Body of pancreas (tissue), 4 donors: Measurements from ENCODE around the gene IL4I1. TPM values are rescaled to one million over a fixed set of nuclear protein-coding genes. Genes with fewer than 3 reads are reported as not detected.

Source experiments
- ATAC-seq: fragments of 150-250 bp; one replicate; pipeline ENCODE4 v1.9.1; 2016
- DNase-seq, 4 donors: peaks; one replicate each; pipeline ENCODE4 v3.0.0-alpha.2; 2019
- H3K27ac ChIP-seq, 4 donors: fragments of 200-600 bp; sonication (generic); 1 replicate in 3 of 4; 2 replicates in 1 of 4; pipeline versions ENCODE4 v1.5.1 to v1.6.1; 2016 to 2019; ENCODE audit warnings: mild to moderate bottlenecking in 1 of 4, mixed read lengths in 1 of 4, moderate library complexity in 1 of 4
- H3K27me3 ChIP-seq, 2 donors: fragments of 200-600 bp; sonication (generic); one replicate each; pipeline ENCODE4 v1.6.0; 2016; ENCODE audit warnings: mild to moderate bottlenecking in 1 of 2
- H3K36me3 ChIP-seq, 2 donors: fragments of 200-600 bp; sonication (generic); replicated peaks in 1 of 2; 2 replicates each; pipeline ENCODE4 v1.5.1; 2016; ENCODE audit warnings: low read depth in 2 of 2; ENCODE audit not compliant: insufficient read depth in 1 of 2
- H3K4me1 ChIP-seq: fragments of 200-600 bp; sonication (generic); one replicate; pipeline ENCODE4 v1.6.0; 2016
- H3K4me3 ChIP-seq, 2 donors: fragments of 200-600 bp; sonication (generic); 1 replicate in 1 of 2; 2 replicates in 1 of 2; pipeline ENCODE4 v1.5.1; 2016 to 2019
- H3K9me3 ChIP-seq, 3 donors: fragments of 200-600 bp; sonication (generic); 1 replicate in 2 of 3; 2 replicates in 1 of 3; pipeline ENCODE4 v1.5.1; 2016
- POLR2A ChIP-seq, 3 donors: fragments of 450-650 bp; IDR thresholded peaks; one replicate each; pipeline ENCODE4 v1.6.1; 2016; ENCODE audit warnings: antibody characterized with exemption in 3 of 3, mild to moderate bottlenecking in 2 of 3
- WGBS, 2 donors: methylation state at CpG; one replicate each; pipeline ENCODE4 v1.1.5; 2017; 5-methylcytosine and 5-hydroxymethylcytosine counted together
- intact Hi-C: fragments of 100-400 bp; cut with DNase I; formaldehyde crosslinking; loops from one replicate; pipeline ENCODE4 v1.15.1; 2023
- total RNA-seq, 2 donors: library from RNA; depleted of rRNA; stranded (reverse); fragments of >200 nt; gene quantifications; one replicate each; pipeline ENCODE4 v1.1.0, GENCODE V29; 2016
- TF ChIP-seq, protein P1 (sequence below), 7 experiments: fragments of 450-650 bp in 4 of 7; fragments of 200-600 bp in 3 of 7; sonication (generic) in 3 of 7; IDR thresholded peaks; one replicate each; pipeline ENCODE4 v1.5.1; 2016 to 2019; ENCODE audit warnings: antibody characterized with exemption in 7 of 7

Gene IL4I1
- total RNA-seq, 2 donors from 2014 or later = 0.52 TPM; not detected in 1

DNA sequence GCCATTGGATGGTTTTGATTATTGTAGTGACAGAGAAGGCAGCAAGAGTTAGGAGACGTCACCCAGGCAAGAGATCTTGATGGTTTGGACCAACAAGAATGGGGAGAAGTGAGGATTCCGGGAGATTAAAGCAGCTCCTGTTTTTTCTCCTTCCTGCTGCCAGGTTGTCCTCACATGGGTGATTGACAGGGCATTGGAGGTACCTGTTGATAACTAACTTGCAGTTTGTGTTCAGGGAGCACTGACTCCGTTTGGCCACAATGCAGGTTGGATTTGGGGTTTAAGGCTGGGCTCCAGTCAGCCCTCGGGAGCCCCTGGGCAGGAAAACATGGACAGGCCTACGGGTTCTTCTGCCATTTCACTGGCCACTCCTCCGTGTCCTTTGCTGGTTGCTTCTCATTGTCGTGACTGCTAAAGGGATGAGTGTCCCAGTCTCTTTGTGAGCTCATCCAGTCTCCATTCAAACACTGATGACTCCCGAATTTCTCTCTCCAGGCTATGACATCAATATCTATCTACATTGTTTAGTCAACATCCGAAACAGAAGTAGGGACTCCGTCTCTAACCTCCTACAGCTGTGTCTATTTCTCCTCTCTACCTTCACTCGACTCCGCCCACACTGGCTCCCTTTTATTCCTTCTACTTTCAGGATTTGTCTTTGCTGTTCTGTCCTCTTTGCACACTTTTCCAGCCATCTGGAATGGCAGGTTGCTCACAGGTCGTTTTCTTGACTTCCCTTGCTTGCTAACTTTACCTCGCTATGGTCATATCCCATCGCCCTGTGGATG, 47.1 kb downstream of the IL4I1 start:
- no peaks in the 10 kb centered on the region for H3K36me3 ChIP-seq
- H3K4me3 ChIP-seq = no peak overlapping the region
- WGBS, 2 donors = 85 to 87% methylated on average over 14 to 15 of the region's 15 CpGs
- H3K27ac ChIP-seq = peak overlapping the region in 3 of 4 donors; percentile 99
- peaks cover 36% of the 10 kb centered on the region for H3K4me1 ChIP-seq
- DNase-seq (no peak), ATAC-seq (no peak)
- TF ChIP-seq POLR2A (IDR thresholded peaks at IDR 0.05) = no peak
- TF ChIP-seq, protein P1, sequence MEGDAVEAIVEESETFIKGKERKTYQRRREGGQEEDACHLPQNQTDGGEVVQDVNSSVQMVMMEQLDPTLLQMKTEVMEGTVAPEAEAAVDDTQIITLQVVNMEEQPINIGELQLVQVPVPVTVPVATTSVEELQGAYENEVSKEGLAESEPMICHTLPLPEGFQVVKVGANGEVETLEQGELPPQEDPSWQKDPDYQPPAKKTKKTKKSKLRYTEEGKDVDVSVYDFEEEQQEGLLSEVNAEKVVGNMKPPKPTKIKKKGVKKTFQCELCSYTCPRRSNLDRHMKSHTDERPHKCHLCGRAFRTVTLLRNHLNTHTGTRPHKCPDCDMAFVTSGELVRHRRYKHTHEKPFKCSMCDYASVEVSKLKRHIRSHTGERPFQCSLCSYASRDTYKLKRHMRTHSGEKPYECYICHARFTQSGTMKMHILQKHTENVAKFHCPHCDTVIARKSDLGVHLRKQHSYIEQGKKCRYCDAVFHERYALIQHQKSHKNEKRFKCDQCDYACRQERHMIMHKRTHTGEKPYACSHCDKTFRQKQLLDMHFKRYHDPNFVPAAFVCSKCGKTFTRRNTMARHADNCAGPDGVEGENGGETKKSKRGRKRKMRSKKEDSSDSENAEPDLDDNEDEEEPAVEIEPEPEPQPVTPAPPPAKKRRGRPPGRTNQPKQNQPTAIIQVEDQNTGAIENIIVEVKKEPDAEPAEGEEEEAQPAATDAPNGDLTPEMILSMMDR (IDR thresholded peaks at IDR 0.05) = no peak
- no peaks in the 10 kb centered on the region for H3K9me3 ChIP-seq
- no peaks in the 10 kb centered on the region for H3K27me3 ChIP-seq
- intact Hi-C loops = no loop called here

DNA sequence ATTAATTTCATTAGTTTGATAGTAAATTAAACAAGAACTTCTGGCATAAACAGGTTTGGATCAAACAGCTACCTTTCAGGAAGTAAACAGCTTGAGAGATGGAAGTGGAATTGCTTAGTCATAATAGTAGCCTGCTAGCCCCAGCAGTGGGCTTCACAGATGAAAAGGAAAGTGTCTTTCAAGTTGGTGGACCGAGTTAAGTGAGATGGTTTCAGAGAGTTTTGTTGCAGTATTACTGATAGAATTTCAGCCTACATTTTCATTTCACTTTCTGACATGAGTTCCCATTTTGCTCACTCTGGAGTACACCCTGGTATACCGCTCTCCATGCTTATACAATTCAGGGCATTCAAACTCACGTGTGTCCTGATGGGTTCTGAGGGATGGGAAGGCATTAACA, 47.7 kb downstream of the IL4I1 start:
- H3K27ac ChIP-seq = no peak overlapping the region
- intact Hi-C loops = no loop called here
- H3K4me3 ChIP-seq = no peak overlapping the region
- no peak for DNase-seq
- WGBS, 2 donors = 85 to 89% methylated on average over 3 of the region's 3 CpGs
- no peaks in the 10 kb centered on the region for H3K27me3 ChIP-seq
- H3K36me3 ChIP-seq = no peaks in the 10 kb centered on the region
- TF ChIP-seq, protein P1 (IDR thresholded peaks at IDR 0.05) = no peak
- no peak for TF ChIP-seq POLR2A (IDR thresholded peaks at IDR 0.05)
- peaks cover 30% of the 10 kb centered on the region for H3K4me1 ChIP-seq
- no peaks in the 10 kb centered on the region for H3K9me3 ChIP-seq
- no peak for ATAC-seq

DNA sequence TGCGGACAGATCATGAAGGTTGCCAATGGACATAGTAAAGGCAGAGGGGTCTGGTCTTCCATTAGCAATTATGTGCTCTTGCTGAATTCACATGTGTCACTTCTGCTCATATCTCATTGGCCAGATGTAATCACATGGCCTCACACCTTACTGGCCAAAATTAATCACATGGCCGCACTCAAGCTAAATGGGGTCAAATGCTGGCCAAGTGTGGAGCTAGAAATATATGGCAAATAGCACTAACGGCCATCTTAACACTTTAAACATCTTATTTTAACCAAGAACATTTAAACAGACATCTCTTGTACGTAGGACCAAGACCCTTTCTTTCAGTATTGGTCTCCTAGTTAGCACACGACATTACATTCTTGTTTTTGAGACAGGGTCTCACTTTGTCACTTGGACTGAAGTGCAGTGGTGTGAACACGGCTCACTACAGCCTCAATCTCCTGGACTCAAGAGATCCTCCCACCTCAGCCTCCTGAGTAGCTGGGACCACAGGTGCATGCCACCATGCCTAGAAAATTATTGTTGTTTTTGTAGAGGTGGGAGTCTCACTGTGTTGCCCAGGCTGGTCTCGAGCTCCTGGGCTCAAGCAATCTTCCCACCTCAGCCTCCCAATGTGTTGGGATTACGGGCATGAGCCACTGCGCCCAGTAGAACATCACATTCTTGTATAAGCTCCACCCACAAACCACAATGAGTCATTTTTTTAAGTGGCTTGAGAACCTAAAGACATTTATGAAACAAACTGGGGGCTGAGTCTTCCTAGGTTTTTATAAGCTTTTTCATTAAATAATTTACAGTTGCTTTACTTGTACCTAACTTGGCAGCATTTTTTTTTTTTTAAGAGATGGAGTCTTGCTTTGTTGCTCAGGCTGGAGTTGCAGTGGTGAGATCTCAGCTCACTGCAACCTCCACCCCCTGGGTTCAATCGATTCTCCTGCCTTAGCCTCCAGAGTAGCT, 48.7 kb downstream of the IL4I1 start:
- intact Hi-C loops = no loop called here
- ATAC-seq (no peak), DNase-seq (peak in 1 of 4 donors; percentile 8)
- no peaks in the 10 kb centered on the region for H3K9me3 ChIP-seq
- no peak overlapping the region for H3K27ac ChIP-seq
- no peak for TF ChIP-seq POLR2A (IDR thresholded peaks at IDR 0.05)
- TF ChIP-seq, protein P1 (IDR thresholded peaks at IDR 0.05) = no peak
- H3K27me3 ChIP-seq = no peaks in the 10 kb centered on the region
- 87 to 88% methylated on average over 9 to 10 of the region's 10 CpGs for WGBS, 2 donors
- H3K4me1 ChIP-seq = peaks cover 20% of the 10 kb centered on the region
- H3K36me3 ChIP-seq = no peaks in the 10 kb centered on the region
- H3K4me3 ChIP-seq = no peak overlapping the region

DNA sequence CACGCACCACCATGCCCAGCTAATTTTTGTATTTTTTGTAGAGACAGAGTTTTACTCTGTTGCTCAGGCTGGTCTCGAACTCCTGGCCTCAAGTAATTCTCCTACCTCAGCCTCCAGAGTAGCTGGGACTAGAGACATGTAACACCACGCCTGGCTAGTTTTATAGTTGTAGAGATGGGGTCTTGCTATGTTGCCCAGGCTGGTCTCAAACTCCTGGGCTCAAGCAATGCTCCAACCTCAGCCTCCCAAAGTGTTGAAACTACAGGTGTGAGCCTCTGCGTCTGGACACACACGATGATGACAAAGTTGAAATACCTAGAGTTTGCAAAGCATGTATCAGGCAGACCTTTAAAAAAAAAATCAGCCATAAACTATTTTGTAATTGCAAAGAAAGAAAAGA, 50.3 kb downstream of the IL4I1 start:
- DNase-seq = no peak

More for the DNA sequence above, 50.3 kb downstream of the IL4I1 start:
- H3K4me3 ChIP-seq = no peak overlapping the region
- TF ChIP-seq, protein P1 (IDR thresholded peaks at IDR 0.05) = no peak
- TF ChIP-seq POLR2A (IDR thresholded peaks at IDR 0.05) = no peak
- H3K4me1 ChIP-seq = peaks cover 8% of the 10 kb centered on the region
- no peak for ATAC-seq
- intact Hi-C loops = no loop called here
- no peaks in the 10 kb centered on the region for H3K36me3 ChIP-seq
- H3K27me3 ChIP-seq = no peaks in the 10 kb centered on the region
- 81 to 84% methylated on average over 5 of the region's 5 CpGs for WGBS, 2 donors
- no peak overlapping the region for H3K27ac ChIP-seq
- H3K9me3 ChIP-seq = no peaks in the 10 kb centered on the region
